Keratinocyte (primary cell): ENCODE data around the gene TMTC2. TPM values are rescaled to one million over a fixed set of nuclear protein-coding genes. Genes with fewer than 3 reads are reported as not detected.

Experiments
- DNase-seq: peaks from one replicate; pipeline ENCODE4 v3.0.0-alpha.2; 2011; ENCODE audit warnings: low read depth, missing footprints, low spot score
- FAIRE-seq: peaks from 2 replicates; lab custom pipeline; 2011; peaks lifted over from hg19 to GRCh38; lab: Jason Lieb, UNC
- H2AFZ ChIP-seq: 2 replicates; pipeline ENCODE4 v1.6.0; 2012; ENCODE audit warnings: low read length, control low read depth, inconsistent platforms; ENCODE audit not compliant: control insufficient read depth
- H3K27ac ChIP-seq: 2 replicates; pipeline ENCODE4 v1.5.1; 2011; ENCODE audit warnings: low read length; ENCODE audit not compliant: control insufficient read depth, insufficient read depth
- H3K27me3 ChIP-seq: 3 replicates; pipeline ENCODE4 v1.6.0; 2011; ENCODE audit warnings: low read length; ENCODE audit not compliant: control insufficient read depth, insufficient read depth; ENCODE audit errors: extremely low read depth
- H3K36me3 ChIP-seq, 2 experiments: 2 replicates in 1 of 2; 3 replicates in 1 of 2; pipeline ENCODE4 v1.5.1; 2011; ENCODE audit warnings: low read length in 2 of 2, mild to moderate bottlenecking in 1 of 2; ENCODE audit not compliant: control insufficient read depth in 2 of 2, insufficient read depth in 2 of 2; ENCODE audit errors: extremely low read depth in 1 of 2
- H3K4me1 ChIP-seq: 3 replicates; pipeline ENCODE4 v1.5.1; 2011; ENCODE audit warnings: low read length; ENCODE audit not compliant: control insufficient read depth, insufficient read depth; ENCODE audit errors: extremely low read depth
- H3K4me2 ChIP-seq: 3 replicates; pipeline ENCODE4 v1.6.0; 2011; ENCODE audit warnings: low read depth, low read length; ENCODE audit not compliant: control insufficient read depth, insufficient read depth; ENCODE audit errors: extremely low read depth
- H3K4me3 ChIP-seq, 3 experiments: fragments of 200-600 bp in 1 of 3; sonication (generic) in 1 of 3; 2 replicates in 2 of 3; 3 replicates in 1 of 3; pipeline ENCODE4 v1.5.1; 2011 to 2016; ENCODE audit warnings: low read length in 3 of 3, mild to moderate bottlenecking in 3 of 3, control low read depth in 2 of 3, inconsistent platforms in 1 of 3, low read depth in 1 of 3, mixed read lengths in 1 of 3, mixed run types in 1 of 3, moderate library complexity in 1 of 3; ENCODE audit not compliant: control insufficient read depth in 2 of 3, insufficient read depth in 2 of 3; ENCODE audit errors: extremely low read depth in 1 of 3
- H3K79me2 ChIP-seq: 2 replicates; pipeline ENCODE4 v1.6.0; 2012; ENCODE audit warnings: low read length; ENCODE audit not compliant: control insufficient read depth, insufficient read depth
- H3K9ac ChIP-seq: 3 replicates; pipeline ENCODE4 v1.6.0; 2011; ENCODE audit warnings: low read length; ENCODE audit not compliant: control insufficient read depth, insufficient read depth; ENCODE audit errors: extremely low read depth
- H3K9me1 ChIP-seq: 3 replicates; pipeline ENCODE4 v1.6.0; 2011; ENCODE audit warnings: low read length; ENCODE audit not compliant: control insufficient read depth, insufficient read depth; ENCODE audit errors: extremely low read depth
- H3K9me3 ChIP-seq: 2 replicates; pipeline ENCODE4 v1.5.1; 2012; ENCODE audit warnings: low read depth, low read length; ENCODE audit not compliant: control insufficient read depth
- H4K20me1 ChIP-seq: 3 replicates; pipeline ENCODE4 v1.6.0; 2011; ENCODE audit warnings: low read length; ENCODE audit not compliant: control insufficient read depth, insufficient read depth; ENCODE audit errors: extremely low read depth
- EZH2 ChIP-seq: IDR thresholded peaks from one replicate; pipeline ENCODE4 v1.6.1; 2012; ENCODE audit warnings: inconsistent platforms, mild to moderate bottlenecking, low read length, moderate library complexity
- dilution Hi-C: fragments of 300-500 bp; cut with MboI; formaldehyde crosslinking; loops from one replicate; pipeline ENCODE4 v1.7.0; 2020; ENCODE audit warnings: low sequenced_read_pairs; ENCODE audit not compliant: extremely low pct_ligation_motif_present
- polyA plus RNA-seq, 5 experiments: library from polyadenylated mRNA; depleted of rRNA in 3 of 5; stranded (reverse) in 3 of 5; stranded (forward) in 1 of 5; unstranded in 1 of 5; fragments of >200 nt; gene quantifications; 1 replicate in 1 of 5; 2 replicates in 3 of 5; 3 replicates in 1 of 5; pipeline versions ENCODE4 v1.2.1 to v1.2.3, GENCODE V29; 2011 to 2012; ENCODE audit warnings: missing spikeins in 2 of 5, low read depth in 1 of 5, low replicate concordance in 1 of 5
- TF ChIP-seq, protein P1 (sequence below), 3 experiments: IDR thresholded peaks in 1 of 3; conservative IDR thresholded peaks in 1 of 3; optimal IDR thresholded peaks in 1 of 3; 2 replicates in 2 of 3; 3 replicates in 1 of 3; pipeline versions ENCODE3 to v1.5.1; 2011; ENCODE audit warnings: low read length in 3 of 3, mild to moderate bottlenecking in 3 of 3, moderate library complexity in 2 of 3, control low read depth in 1 of 3, inconsistent platforms in 1 of 3; ENCODE audit not compliant: insufficient read depth in 2 of 3; ENCODE audit errors: extremely low read depth in 1 of 3

The TMTC2 gene
- polyA plus RNA-seq, 1 donor (not counting 4 experiments of a cell fraction or from before 2014, with no cell fraction given): 3.8 TPM

DNA sequence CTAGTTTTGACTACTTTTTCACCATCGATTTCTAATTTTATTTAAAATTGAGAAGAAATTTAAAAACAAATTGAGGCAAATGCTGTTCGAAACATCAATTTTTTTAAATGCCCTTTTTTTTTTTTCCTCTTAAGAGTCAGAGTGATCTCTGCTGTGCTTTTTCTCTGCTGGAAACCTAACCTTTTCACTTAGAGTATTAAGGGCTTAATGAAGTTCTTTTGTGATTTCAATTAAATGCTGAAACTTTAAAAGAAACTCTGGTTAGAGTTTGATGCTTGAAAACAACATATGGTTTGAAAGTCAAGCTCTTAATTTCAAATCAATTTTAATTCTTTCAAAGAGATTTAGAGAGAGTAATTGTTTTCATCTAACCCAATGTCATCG is 171.8 kb downstream of the TMTC2 start:
- H3K27ac ChIP-seq: no peak overlapping the region
- H3K36me3 ChIP-seq: no peaks in the 10 kb centered on the region
- H3K4me2 ChIP-seq: no peak overlapping the region
- H3K4me3 ChIP-seq: no peak overlapping the region
- dilution Hi-C loops: no loop called here
- H3K9ac ChIP-seq: no peak overlapping the region
- H4K20me1 ChIP-seq: no peaks in the 10 kb centered on the region
- no peaks in the 10 kb centered on the region for H3K27me3 ChIP-seq
- H3K9me3 ChIP-seq: no peaks in the 10 kb centered on the region
- no peak for FAIRE-seq
- no peak for DNase-seq
- H2AFZ ChIP-seq: no peak overlapping the region
- H3K4me1 ChIP-seq: peaks cover 3% of the 10 kb centered on the region
- no peaks in the 10 kb centered on the region for H3K79me2 ChIP-seq
- no peaks in the 10 kb centered on the region for H3K9me1 ChIP-seq
- TF ChIP-seq, protein P1, sequence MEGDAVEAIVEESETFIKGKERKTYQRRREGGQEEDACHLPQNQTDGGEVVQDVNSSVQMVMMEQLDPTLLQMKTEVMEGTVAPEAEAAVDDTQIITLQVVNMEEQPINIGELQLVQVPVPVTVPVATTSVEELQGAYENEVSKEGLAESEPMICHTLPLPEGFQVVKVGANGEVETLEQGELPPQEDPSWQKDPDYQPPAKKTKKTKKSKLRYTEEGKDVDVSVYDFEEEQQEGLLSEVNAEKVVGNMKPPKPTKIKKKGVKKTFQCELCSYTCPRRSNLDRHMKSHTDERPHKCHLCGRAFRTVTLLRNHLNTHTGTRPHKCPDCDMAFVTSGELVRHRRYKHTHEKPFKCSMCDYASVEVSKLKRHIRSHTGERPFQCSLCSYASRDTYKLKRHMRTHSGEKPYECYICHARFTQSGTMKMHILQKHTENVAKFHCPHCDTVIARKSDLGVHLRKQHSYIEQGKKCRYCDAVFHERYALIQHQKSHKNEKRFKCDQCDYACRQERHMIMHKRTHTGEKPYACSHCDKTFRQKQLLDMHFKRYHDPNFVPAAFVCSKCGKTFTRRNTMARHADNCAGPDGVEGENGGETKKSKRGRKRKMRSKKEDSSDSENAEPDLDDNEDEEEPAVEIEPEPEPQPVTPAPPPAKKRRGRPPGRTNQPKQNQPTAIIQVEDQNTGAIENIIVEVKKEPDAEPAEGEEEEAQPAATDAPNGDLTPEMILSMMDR (optimal IDR thresholded peaks at IDR 0.05 in 1 of 3, IDR thresholded peaks at IDR 0.05 in 1 of 3, conservative IDR thresholded peaks at IDR 0.05 in 1 of 3; ENCODE audit: extremely low read depth in 1 of 3, insufficient read depth in 2 of 3, low read length in 3 of 3): no peak
- no peak for TF ChIP-seq EZH2

DNA sequence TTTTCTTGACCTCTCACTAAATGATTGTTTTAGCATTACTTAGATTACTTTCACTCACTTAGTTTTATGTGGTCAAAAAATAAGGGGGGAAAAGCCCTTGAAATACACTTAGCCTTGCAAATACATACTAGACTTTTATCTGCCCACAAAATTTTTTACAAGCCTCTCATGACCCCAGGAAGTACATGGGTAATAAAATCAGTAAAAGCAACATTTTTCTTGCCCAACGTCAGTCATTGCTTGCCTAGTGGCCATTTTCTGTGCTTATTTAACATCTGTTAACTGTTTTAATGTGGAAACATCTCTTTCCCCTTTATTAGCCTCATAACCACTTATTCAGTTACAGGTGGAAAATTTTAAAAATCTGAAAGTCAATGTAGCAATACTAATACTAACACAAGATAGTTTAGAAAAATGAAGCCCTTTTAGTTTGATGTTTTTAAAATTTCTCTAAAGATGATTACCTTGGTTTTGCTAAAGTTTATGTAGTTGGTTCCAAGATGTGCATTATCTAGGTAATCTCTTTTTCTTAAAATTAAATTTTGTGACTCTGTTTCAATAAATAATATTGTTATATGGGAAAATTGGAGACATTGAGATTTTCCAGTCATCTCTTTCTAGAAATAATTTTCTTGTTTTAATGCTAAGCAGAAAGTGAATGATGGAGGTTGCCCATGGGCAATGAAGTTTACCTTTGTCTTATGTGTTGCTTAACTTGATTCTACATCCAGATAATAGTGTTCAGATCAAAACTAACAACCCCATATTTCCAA is 175.5 kb downstream of the TMTC2 start:
- no peak for FAIRE-seq

More for the DNA sequence above, 175.5 kb downstream of the TMTC2 start:
- Histone ChIP-seq H3K27ac (no peak overlapping the region), H3K4me2 (no peak overlapping the region), H3K9ac (no peak overlapping the region), H3K79me2 (no peaks in the 10 kb centered on the region), H3K4me3 (no peak overlapping the region), H3K4me1 (peaks cover 3% of the 10 kb centered on the region), H3K27me3 (no peaks in the 10 kb centered on the region), H4K20me1 (no peaks in the 10 kb centered on the region), H3K9me3 (no peaks in the 10 kb centered on the region), H3K9me1 (no peaks in the 10 kb centered on the region), H3K36me3 (no peaks in the 10 kb centered on the region), H2AFZ (no peak overlapping the region)
- dilution Hi-C loops: no loop called here
- no peak for TF ChIP-seq EZH2
- TF ChIP-seq, protein P1 (optimal IDR thresholded peaks at IDR 0.05 in 1 of 3, IDR thresholded peaks at IDR 0.05 in 1 of 3, conservative IDR thresholded peaks at IDR 0.05 in 1 of 3; ENCODE audit: extremely low read depth in 1 of 3, insufficient read depth in 2 of 3, low read length in 3 of 3): no peak
- no peak for DNase-seq
